Measurements from ENCODE around the gene BCOR. TPM values are rescaled to one million over a fixed set of nuclear protein-coding genes. Genes with fewer than 3 reads are reported as not detected.

BCOR gene
- total RNA-seq, 2 experiments from 2014 or later: 26.1 to 26.3 TPM

- no peak overlapping the region for H3K4me3 ChIP-seq (ENCODE audit: low read length)
- H3K4me1 ChIP-seq (ENCODE audit: insufficient read depth, low read length): peaks cover 17% of the 10 kb centered on the region
- CTCF ChIA-PET: no interaction called here
- DNase-seq (no peak), ATAC-seq (ENCODE audit: poor library complexity) (no peak)
- Mint-ChIP-seq H3K9me3 (no peaks in the 10 kb centered on the region), H3K27me3 (no peaks in the 10 kb centered on the region), H3K36me3 (ENCODE audit: low read depth) (no peaks in the 10 kb centered on the region), H3K27ac (peak overlapping the region; percentile 54), H3K4me3 (no peak overlapping the region), H3K4me1 (ENCODE audit: low read depth) (peaks cover 19% of the 10 kb centered on the region)
- no peaks in the 10 kb centered on the region for H3K36me3 ChIP-seq (ENCODE audit: insufficient read depth, low read length)
- H3K27me3 ChIP-seq (ENCODE audit: control insufficient read depth in 1 of 2, insufficient read depth in 2 of 2, low read length in 2 of 2): no peaks in the 10 kb centered on the region
- no peak for TF ChIP-seq CTCF (IDR thresholded peaks at IDR 0.05)
- POLR2A ChIA-PET: no interaction called here
- no peak overlapping the region for H3K27ac ChIP-seq (ENCODE audit: low read depth in 1 of 2, low read length in 2 of 2)
- intact Hi-C loops (cut with DNase I, micrococcal nuclease): no loop called here
- H3K9me3 ChIP-seq (ENCODE audit: control insufficient read depth in 1 of 2, insufficient read depth in 1 of 2, low read length in 2 of 2): peaks cover 0 to 7% of the 10 kb centered on the region in 2 experiments
These were observed 56.9 kb downstream of the BCOR start for GRCh38 chrX:40040686-40041461.

- no peak overlapping the region for H3K4me3 Mint-ChIP-seq
- no peak for TF ChIP-seq CTCF (IDR thresholded peaks at IDR 0.05)
- H3K36me3 Mint-ChIP-seq (ENCODE audit: low read depth): no peaks in the 10 kb centered on the region
- Histone ChIP-seq H3K27me3 (ENCODE audit: control insufficient read depth in 1 of 2, insufficient read depth in 2 of 2, low read length in 2 of 2) (no peaks in the 10 kb centered on the region), H3K4me3 (ENCODE audit: low read length) (no peak overlapping the region), H3K9me3 (ENCODE audit: control insufficient read depth in 1 of 2, insufficient read depth in 1 of 2, low read length in 2 of 2) (no peaks in the 10 kb centered on the region), H3K27ac (ENCODE audit: low read depth in 1 of 2, low read length in 2 of 2) (no peak overlapping the region), H3K4me1 (ENCODE audit: insufficient read depth, low read length) (peaks cover 17% of the 10 kb centered on the region), H3K36me3 (ENCODE audit: insufficient read depth, low read length) (no peaks in the 10 kb centered on the region)
- ATAC-seq (ENCODE audit: poor library complexity) (no peak), DNase-seq (no peak)
- ChIA-PET CTCF (no interaction called here), POLR2A (no interaction called here)
- no peaks in the 10 kb centered on the region for H3K9me3 Mint-ChIP-seq
- intact Hi-C loops (cut with DNase I, micrococcal nuclease): no loop called here
- no peaks in the 10 kb centered on the region for H3K27me3 Mint-ChIP-seq
- no peak overlapping the region for H3K27ac Mint-ChIP-seq
- peaks cover 19% of the 10 kb centered on the region for H3K4me1 Mint-ChIP-seq (ENCODE audit: low read depth)
These were observed 57.9 kb downstream of the BCOR start for GRCh38 chrX:40039887-40040286.

- H3K4me3 Mint-ChIP-seq: no peak overlapping the region
- no peak for DNase-seq
- no peaks in the 10 kb centered on the region for H3K36me3 ChIP-seq (ENCODE audit: insufficient read depth, low read length)
- TF ChIP-seq CTCF (IDR thresholded peaks at IDR 0.05): no peak
- H3K4me1 Mint-ChIP-seq (ENCODE audit: low read depth): peaks cover 19% of the 10 kb centered on the region
- H3K9me3 ChIP-seq (ENCODE audit: control insufficient read depth in 1 of 2, insufficient read depth in 1 of 2, low read length in 2 of 2): no peaks in the 10 kb centered on the region
- no peaks in the 10 kb centered on the region for H3K27me3 ChIP-seq (ENCODE audit: control insufficient read depth in 1 of 2, insufficient read depth in 2 of 2, low read length in 2 of 2)
- ATAC-seq (ENCODE audit: poor library complexity): no peak
- intact Hi-C loops (cut with DNase I, micrococcal nuclease): no loop called here
- H3K9me3 Mint-ChIP-seq: no peaks in the 10 kb centered on the region
- H3K27ac ChIP-seq (ENCODE audit: low read depth in 1 of 2, low read length in 2 of 2): no peak overlapping the region
- H3K4me3 ChIP-seq (ENCODE audit: low read length): no peak overlapping the region
- peaks cover 17% of the 10 kb centered on the region for H3K4me1 ChIP-seq (ENCODE audit: insufficient read depth, low read length)
- H3K27ac Mint-ChIP-seq: no peak overlapping the region
- POLR2A ChIA-PET: no interaction called here
- no peaks in the 10 kb centered on the region for H3K27me3 Mint-ChIP-seq
- no peaks in the 10 kb centered on the region for H3K36me3 Mint-ChIP-seq (ENCODE audit: low read depth)
- CTCF ChIA-PET: no interaction called here
These were observed 60.4 kb downstream of the BCOR start for GRCh38 chrX:40037367-40037766.
